ENCODE measurements around the gene PPM1J.
"Not testable (repeated sequence)": the region's sequence is repeated elsewhere in the genome, so short reads cannot be mapped to it uniquely, and the experiment has no call there.

GRCh38 chr1:112724240-112724639, 9.1 kb upstream of the PPM1J start:
- not testable (repeated sequence) for TF ChIP-seq POLR2A (IDR thresholded peaks at IDR 0.05; ENCODE audit: low read depth, low read length); SPI1 (IDR thresholded peaks at IDR 0.05; ENCODE audit: low read depth, low read length); TAF1 (IDR thresholded peaks at IDR 0.05; ENCODE audit: low read depth, low read length); POLR2AphosphoS5 (IDR thresholded peaks at IDR 0.05; ENCODE audit: low read depth, low read length); PAX5 (IDR thresholded peaks at IDR 0.05; ENCODE audit: insufficient read depth, low read length, severe bottlenecking)
